ENCODE data around the gene DMXL2. TPM values are rescaled to one million over a fixed set of nuclear protein-coding genes. Genes with fewer than 3 reads are reported as not detected.

DMXL2 gene
- total and polyA plus RNA-seq, 9 of the 15 experiments (the other 6 are each of a cell fraction or from before 2014, with no cell fraction given) = 9.3 to 57.7 (median 30.7) TPM

DNA sequence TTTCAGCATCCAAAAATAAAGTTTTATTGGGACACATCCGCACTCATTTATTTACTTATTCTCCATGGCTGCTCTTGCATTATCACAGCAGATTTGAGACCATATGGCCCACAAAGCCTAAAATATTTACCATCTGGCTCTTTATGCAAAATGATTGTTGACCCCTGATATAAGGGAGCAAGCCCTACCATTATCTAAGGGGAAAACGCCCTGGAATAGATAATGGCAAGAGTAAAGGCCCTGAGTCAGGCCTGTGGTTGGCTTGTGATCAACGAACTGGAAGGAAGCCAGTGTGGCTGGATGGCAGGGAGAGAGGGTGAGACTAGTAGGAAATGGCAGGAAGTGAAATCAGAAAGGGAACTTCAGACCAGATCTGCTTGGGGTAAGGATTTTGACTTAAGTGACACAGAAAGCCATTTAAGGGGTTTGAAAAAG is 24.6 kb upstream of the DMXL2 start (continued):
- TF ChIP-seq, protein P1, sequence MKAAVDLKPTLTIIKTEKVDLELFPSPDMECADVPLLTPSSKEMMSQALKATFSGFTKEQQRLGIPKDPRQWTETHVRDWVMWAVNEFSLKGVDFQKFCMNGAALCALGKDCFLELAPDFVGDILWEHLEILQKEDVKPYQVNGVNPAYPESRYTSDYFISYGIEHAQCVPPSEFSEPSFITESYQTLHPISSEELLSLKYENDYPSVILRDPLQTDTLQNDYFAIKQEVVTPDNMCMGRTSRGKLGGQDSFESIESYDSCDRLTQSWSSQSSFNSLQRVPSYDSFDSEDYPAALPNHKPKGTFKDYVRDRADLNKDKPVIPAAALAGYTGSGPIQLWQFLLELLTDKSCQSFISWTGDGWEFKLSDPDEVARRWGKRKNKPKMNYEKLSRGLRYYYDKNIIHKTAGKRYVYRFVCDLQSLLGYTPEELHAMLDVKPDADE (conservative IDR thresholded peaks at IDR 0.05; ENCODE audit: control insufficient read depth, low read depth, low read length) = no peak
- TF ChIP-seq MEF2D (tag; conservative IDR thresholded peaks at IDR 0.05; ENCODE audit: low read depth) = peak; percentile 72
- TF ChIP-seq HMG20A (CRISPR knock-in tag; conservative IDR thresholded peaks at IDR 0.05) = no peak
- no peak for TF ChIP-seq THRAP3 (IDR thresholded peaks at IDR 0.05; ENCODE audit: borderline replicate concordance)
- TF ChIP-seq PCBP2 (IDR thresholded peaks at IDR 0.05; ENCODE audit: low read depth, low read length, poor library complexity, severe bottlenecking) = no peak
- TF ChIP-seq MTF1 (CRISPR knock-in tag; IDR thresholded peaks at IDR 0.05; ENCODE audit: borderline replicate concordance) = no peak
- no peak for TF ChIP-seq POLR3G (IDR thresholded peaks at IDR 0.05; ENCODE audit: extremely low read depth, insufficient read length, insufficient replicate concordance)
- TF ChIP-seq, protein P2, sequence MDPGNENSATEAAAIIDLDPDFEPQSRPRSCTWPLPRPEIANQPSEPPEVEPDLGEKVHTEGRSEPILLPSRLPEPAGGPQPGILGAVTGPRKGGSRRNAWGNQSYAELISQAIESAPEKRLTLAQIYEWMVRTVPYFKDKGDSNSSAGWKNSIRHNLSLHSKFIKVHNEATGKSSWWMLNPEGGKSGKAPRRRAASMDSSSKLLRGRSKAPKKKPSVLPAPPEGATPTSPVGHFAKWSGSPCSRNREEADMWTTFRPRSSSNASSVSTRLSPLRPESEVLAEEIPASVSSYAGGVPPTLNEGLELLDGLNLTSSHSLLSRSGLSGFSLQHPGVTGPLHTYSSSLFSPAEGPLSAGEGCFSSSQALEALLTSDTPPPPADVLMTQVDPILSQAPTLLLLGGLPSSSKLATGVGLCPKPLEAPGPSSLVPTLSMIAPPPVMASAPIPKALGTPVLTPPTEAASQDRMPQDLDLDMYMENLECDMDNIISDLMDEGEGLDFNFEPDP (CRISPR knock-in tag; IDR thresholded peaks at IDR 0.05) = no peak
- TF ChIP-seq ZEB2 (IDR thresholded peaks at IDR 0.05) = peak; percentile 75; the same call in 1 of the 2 replicates
- peak; percentile 98 for TF ChIP-seq CBFA2T2 (conservative IDR thresholded peaks at IDR 0.05)
- no peak for TF ChIP-seq CLOCK (CRISPR knock-in tag; IDR thresholded peaks at IDR 0.05; ENCODE audit: borderline replicate concordance)
- TF ChIP-seq, protein P3, sequence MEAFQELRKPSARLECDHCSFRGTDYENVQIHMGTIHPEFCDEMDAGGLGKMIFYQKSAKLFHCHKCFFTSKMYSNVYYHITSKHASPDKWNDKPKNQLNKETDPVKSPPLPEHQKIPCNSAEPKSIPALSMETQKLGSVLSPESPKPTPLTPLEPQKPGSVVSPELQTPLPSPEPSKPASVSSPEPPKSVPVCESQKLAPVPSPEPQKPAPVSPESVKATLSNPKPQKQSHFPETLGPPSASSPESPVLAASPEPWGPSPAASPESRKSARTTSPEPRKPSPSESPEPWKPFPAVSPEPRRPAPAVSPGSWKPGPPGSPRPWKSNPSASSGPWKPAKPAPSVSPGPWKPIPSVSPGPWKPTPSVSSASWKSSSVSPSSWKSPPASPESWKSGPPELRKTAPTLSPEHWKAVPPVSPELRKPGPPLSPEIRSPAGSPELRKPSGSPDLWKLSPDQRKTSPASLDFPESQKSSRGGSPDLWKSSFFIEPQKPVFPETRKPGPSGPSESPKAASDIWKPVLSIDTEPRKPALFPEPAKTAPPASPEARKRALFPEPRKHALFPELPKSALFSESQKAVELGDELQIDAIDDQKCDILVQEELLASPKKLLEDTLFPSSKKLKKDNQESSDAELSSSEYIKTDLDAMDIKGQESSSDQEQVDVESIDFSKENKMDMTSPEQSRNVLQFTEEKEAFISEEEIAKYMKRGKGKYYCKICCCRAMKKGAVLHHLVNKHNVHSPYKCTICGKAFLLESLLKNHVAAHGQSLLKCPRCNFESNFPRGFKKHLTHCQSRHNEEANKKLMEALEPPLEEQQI (IDR thresholded peaks at IDR 0.05) = peak; percentile 96
- no peak for TF ChIP-seq IRF2 (CRISPR knock-in tag; IDR thresholded peaks at IDR 0.05)
- no peak for TF ChIP-seq PHF20 (IDR thresholded peaks at IDR 0.05; ENCODE audit: partially characterized antibody)
- 0 out of 2 replicates have a peak, but pooled peaks have one; percentile 54 for TF ChIP-seq BCL6 (CRISPR knock-in tag; IDR thresholded peaks at IDR 0.05)
- no peak for TF ChIP-seq NFYB (IDR thresholded peaks at IDR 0.05; ENCODE audit: extremely low read depth, insufficient read length)
- TF ChIP-seq, protein P4, sequence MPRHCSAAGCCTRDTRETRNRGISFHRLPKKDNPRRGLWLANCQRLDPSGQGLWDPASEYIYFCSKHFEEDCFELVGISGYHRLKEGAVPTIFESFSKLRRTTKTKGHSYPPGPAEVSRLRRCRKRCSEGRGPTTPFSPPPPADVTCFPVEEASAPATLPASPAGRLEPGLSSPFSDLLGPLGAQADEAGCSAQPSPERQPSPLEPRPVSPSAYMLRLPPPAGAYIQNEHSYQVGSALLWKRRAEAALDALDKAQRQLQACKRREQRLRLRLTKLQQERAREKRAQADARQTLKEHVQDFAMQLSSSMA (CRISPR knock-in tag; IDR thresholded peaks at IDR 0.05) = no peak
- 0 out of 2 replicates have a peak, but pooled peaks have one; percentile 70 for TF ChIP-seq NR2F6 (CRISPR knock-in tag; IDR thresholded peaks at IDR 0.05)
